HepG2 (cell line): ENCODE results near the gene CATSPERE. TPM values are rescaled to one million over a fixed set of nuclear protein-coding genes. Genes with fewer than 3 reads are reported as not detected.
A peak's percentile ranks its signal among the peaks of the same experiment; 100 is the strongest.

Experiments used
- ARID5B ChIP-seq: IDR thresholded peaks from 2 replicates; pipeline ENCODE4 v1.4.0; 2020; ENCODE audit warnings: mild to moderate bottlenecking, missing genetic modification reagents
- DR1 ChIP-seq: sonication (generic); formaldehyde crosslinking; IDR thresholded peaks from 2 replicates; pipeline ENCODE4 v1.8.0; 2021; ENCODE audit warnings: mild to moderate bottlenecking, missing genetic modification reagents, inconsistent platforms
- GATAD2A ChIP-seq: IDR thresholded peaks from 2 replicates; pipeline ENCODE4 v1.6.1; 2016
- GTF2F1 ChIP-seq: fragments of 150-350 bp; IDR thresholded peaks from 2 replicates; pipeline ENCODE4 v1.6.1; 2014; ENCODE audit warnings: low read length
- HES4 ChIP-seq: sonication (generic); formaldehyde crosslinking; IDR thresholded peaks from 2 replicates; pipeline ENCODE4 v1.9.0; 2021; ENCODE audit warnings: mild to moderate bottlenecking, missing genetic modification reagents, borderline replicate concordance
- HMG20B ChIP-seq: conservative IDR thresholded peaks from 2 replicates; pipeline ENCODE4 v1.6.1; 2016; ENCODE audit warnings: missing genetic modification reagents, missing compliant biosample characterization
- HMGA1 ChIP-seq: sonication (generic); formaldehyde crosslinking; conservative IDR thresholded peaks from 2 replicates; pipeline ENCODE4 v1.4.0; 2020; ENCODE audit warnings: missing genetic modification reagents
- MTA1 ChIP-seq: sonication (generic); formaldehyde crosslinking; IDR thresholded peaks from 2 replicates; pipeline ENCODE4 v1.4.0; 2020; ENCODE audit warnings: missing genetic modification reagents, mild to moderate bottlenecking, borderline replicate concordance
- MXD1 ChIP-seq: sonication (generic); formaldehyde crosslinking; IDR thresholded peaks from 2 replicates; pipeline ENCODE4 v1.4.0; 2020; ENCODE audit warnings: mild to moderate bottlenecking, missing genetic modification reagents
- NCOA2 ChIP-seq: sonication (generic); formaldehyde crosslinking; IDR thresholded peaks from 2 replicates; pipeline ENCODE4 v1.8.0; 2022; ENCODE audit warnings: inconsistent platforms
- NFE2L2 ChIP-seq: fragments of 150-350 bp; IDR thresholded peaks from 2 replicates; pipeline ENCODE4 v1.6.1; 2014; ENCODE audit warnings: low read length
- SAP130 ChIP-seq: IDR thresholded peaks from 2 replicates; pipeline ENCODE4 v1.6.1; 2016; ENCODE audit warnings: low read depth
- SATB2 ChIP-seq: sonication (generic); formaldehyde crosslinking; IDR thresholded peaks from 2 replicates; pipeline ENCODE4 v1.5.0; 2020; ENCODE audit warnings: missing genetic modification reagents
- TBP ChIP-seq: sonication (generic); formaldehyde crosslinking; IDR thresholded peaks from 2 replicates; pipeline ENCODE4 v1.5.0; 2020; ENCODE audit warnings: missing genetic modification reagents
- ZFP36 ChIP-seq: fragments of 150-350 bp; IDR thresholded peaks from 2 replicates; pipeline ENCODE4 v1.6.1; 2018; ENCODE audit warnings: borderline replicate concordance, low read length, low read depth; ENCODE audit not compliant: partially characterized antibody
- ZNF251 ChIP-seq: sonication (generic); formaldehyde crosslinking; IDR thresholded peaks from 2 replicates; pipeline ENCODE4 v1.9.0; 2021; ENCODE audit warnings: mild to moderate bottlenecking, missing genetic modification reagents
- ZNF350 ChIP-seq: sonication (generic); formaldehyde crosslinking; IDR thresholded peaks from 2 replicates; pipeline ENCODE4 v1.4.0; 2020; ENCODE audit warnings: mild to moderate bottlenecking, low read depth, missing genetic modification reagents, borderline replicate concordance
- ZNF382 ChIP-seq: sonication (generic); formaldehyde crosslinking; IDR thresholded peaks from 2 replicates; pipeline ENCODE4 v1.5.0; 2020; ENCODE audit warnings: missing genetic modification reagents, mild to moderate bottlenecking, borderline replicate concordance
- ZNF646 ChIP-seq: sonication (generic); formaldehyde crosslinking; IDR thresholded peaks from 2 replicates; pipeline ENCODE4 v1.9.0; 2021; ENCODE audit warnings: mild to moderate bottlenecking, missing genetic modification reagents
- ZNF747 ChIP-seq: sonication (generic); formaldehyde crosslinking; IDR thresholded peaks from 2 replicates; pipeline ENCODE4 v1.8.1; 2023; ENCODE audit warnings: missing genetic modification reagents, mild to moderate bottlenecking, borderline replicate concordance
- polyA plus RNA-seq, 8 experiments: library from polyadenylated mRNA; depleted of rRNA in 3 of 8; stranded (reverse) in 7 of 8; unstranded in 1 of 8; fragments of >200 nt; fragmentation: Illumina TruSeq in 4 of 8; extraction: Trizol in 4 of 8; gene quantifications; 2 replicates each; pipeline versions ENCODE4 v1.2.1 to v1.2.3, GENCODE V29; 2011 to 2016; ENCODE audit warnings: low read depth in 4 of 8, missing spikeins in 1 of 8, mixed read lengths in 1 of 8; ENCODE audit not compliant: insufficient read depth in 1 of 8
- total RNA-seq, 5 experiments: library from RNA; depleted of rRNA; stranded (reverse); fragments of >200 nt; fragmentation: Illumina TruSeq; extraction: Trizol; gene quantifications; 2 replicates each; pipeline ENCODE4 v1.2.3, GENCODE V29; 2016; ENCODE audit warnings: low read depth in 1 of 5

Gene CATSPERE
- total and polyA plus RNA-seq, 2 of the 13 experiments (the other 11 are each of a cell fraction or from before 2014, with no cell fraction given) = 0.34 to 0.51 TPM

- TF ChIP-seq ZNF646 (CRISPR knock-in tag) (no peak; the same call in 1 of the 2 replicates), HMGA1 (CRISPR knock-in tag) (no peak), MTA1 (no peak), DR1 (CRISPR knock-in tag) (no peak), GTF2F1 (no peak), SATB2 (CRISPR knock-in tag) (no peak), SAP130 (CRISPR knock-in tag) (peak; percentile 62; the same call in 1 of the 2 replicates), ZNF350 (CRISPR knock-in tag) (no peak; the same call in 1 of the 2 replicates), HMG20B (no peak), NFE2L2 (no peak), GATAD2A (CRISPR knock-in tag) (no peak), ZFP36 (no peak), MXD1 (CRISPR knock-in tag) (peak; percentile 88), TBP (CRISPR knock-in tag) (no peak), ZNF747 (CRISPR knock-in tag) (no peak; the same call in 1 of the 2 replicates), ZNF382 (CRISPR knock-in tag) (no peak), ZNF251 (CRISPR knock-in tag) (no peak), NCOA2 (CRISPR knock-in tag) (no peak), ARID5B (no peak), HES4 (peak; percentile 59; the same call in 1 of the 2 replicates)
Measured at GRCh38 chr1:244451539-244451950, 9.5 kb upstream of the CATSPERE start, which contains the start of gene ADSS2 (continued).
